CD4-positive, alpha-beta memory T cell (primary cell): Measurements from ENCODE around the gene CHL1. TPM values are rescaled to one million over a fixed set of nuclear protein-coding genes. Genes with fewer than 3 reads are reported as not detected.

ENCODE experiments used
- CTCF ChIA-PET: fragments of 350-600 bp; sonication (Branson Sonifier 250); formaldehyde crosslinking; loops from one replicate; lab custom pipeline; 2021; ENCODE audit warnings: inconsistent platforms; ENCODE audit not compliant: partially characterized antibody; lab: Charles Lee
- POLR2A ChIA-PET: fragments of 350-600 bp; sonication (Branson Sonifier 250); formaldehyde crosslinking; loops from one replicate; lab custom pipeline; 2021; ENCODE audit not compliant: partially characterized antibody; lab: Charles Lee
- DNase-seq, 5 donors: peaks; one replicate each; pipeline versions ENCODE4 v3.0.0 to v3.0.0-alpha.2; 2020 to 2022; ENCODE audit warnings: mixed read lengths in 1 of 5
- H3K27ac ChIP-seq: one replicate; pipeline ENCODE4 v1.7.0; 2013; ENCODE audit warnings: low read depth, low read length
- H3K27me3 ChIP-seq: 2 replicates; pipeline ENCODE4 v1.7.0; 2013; ENCODE audit warnings: mild to moderate bottlenecking, low read length, moderate library complexity; ENCODE audit not compliant: insufficient read depth
- H3K36me3 ChIP-seq: 2 replicates; pipeline ENCODE4 v1.7.0; 2013; ENCODE audit warnings: mild to moderate bottlenecking, low read length, moderate library complexity; ENCODE audit not compliant: insufficient read depth
- H3K4me1 ChIP-seq: 2 replicates; pipeline ENCODE4 v1.7.0; 2013; ENCODE audit warnings: mild to moderate bottlenecking, low read length, moderate library complexity; ENCODE audit not compliant: insufficient read depth
- H3K4me3 ChIP-seq, 2 donors: one replicate each; pipeline ENCODE4 v1.7.0; 2013; ENCODE audit warnings: low read length in 2 of 2, mild to moderate bottlenecking in 1 of 2
- H3K9me3 ChIP-seq, 2 donors: one replicate each; pipeline ENCODE4 v1.7.0; 2013; ENCODE audit warnings: low read length in 2 of 2, control low read depth in 1 of 2; ENCODE audit not compliant: control insufficient read depth in 1 of 2
- H3K27ac Mint-ChIP-seq, 7 donors: one replicate each; pipeline ENCODE4 v1.8.0; 2020 to 2021; ENCODE audit warnings: mixed read lengths in 7 of 7, mild to moderate bottlenecking in 6 of 7, inconsistent platforms in 3 of 7, moderate library complexity in 3 of 7
- H3K27me3 Mint-ChIP-seq, 2 donors: one replicate each; pipeline ENCODE4 v1.8.0; 2020 to 2021; ENCODE audit warnings: mixed read lengths in 2 of 2
- H3K36me3 Mint-ChIP-seq, 2 donors: one replicate each; pipeline ENCODE4 v1.8.0; 2020 to 2021; ENCODE audit warnings: mixed read lengths in 2 of 2, inconsistent platforms in 1 of 2, mild to moderate bottlenecking in 1 of 2
- H3K4me1 Mint-ChIP-seq, 4 donors: one replicate each; pipeline ENCODE4 v1.8.0; 2020 to 2021; ENCODE audit warnings: mixed read lengths in 4 of 4, mild to moderate bottlenecking in 1 of 4
- H3K4me3 Mint-ChIP-seq, 8 donors: one replicate each; pipeline ENCODE4 v1.8.0; 2020 to 2021; ENCODE audit warnings: mixed read lengths in 8 of 8, mild to moderate bottlenecking in 7 of 8, moderate library complexity in 6 of 8, inconsistent platforms in 3 of 8
- H3K9me3 Mint-ChIP-seq, 8 donors: one replicate each; pipeline ENCODE4 v1.8.0; 2020 to 2021; ENCODE audit warnings: mixed read lengths in 8 of 8, mild to moderate bottlenecking in 5 of 8, inconsistent platforms in 3 of 8, moderate library complexity in 1 of 8
- intact Hi-C: fragments of 100-400 bp; cut with micrococcal nuclease; formaldehyde crosslinking; loops from one replicate; pipeline ENCODE4 v1.15.1; 2023
- polyA plus RNA-seq, 2 donors: library from polyadenylated mRNA; unstranded; fragments of 300-500 nt; fragmentation: Illumina TruSeq; gene quantifications; one replicate each; pipeline ENCODE4 v1.2.3, GENCODE V29; 2021
- total RNA-seq, 2 experiments: library from RNA; stranded (reverse); gene quantifications; one replicate each; pipeline ENCODE4 v1.2.3, GENCODE V29; 2021

Gene CHL1
- total and polyA plus RNA-seq, 4 experiments from 2014 or later = not detected

GRCh38 chr3:447671-448070, 251.1 kb downstream of the CHL1 start:
- Mint-ChIP-seq H3K4me1 (no peaks in the 10 kb centered on the region), H3K9me3 (peaks cover 0 to 8% (median 3%) of the 10 kb centered on the region in 8 donors), H3K36me3 (no peaks in the 10 kb centered on the region), H3K27me3 (peaks cover 0 to 2% of the 10 kb centered on the region in 2 donors), H3K27ac (no peak overlapping the region), H3K4me3 (no peak overlapping the region)
- H3K27me3 ChIP-seq = no peaks in the 10 kb centered on the region
- no peaks in the 10 kb centered on the region for H3K36me3 ChIP-seq
- no peak for DNase-seq
- H3K9me3 ChIP-seq = no peaks in the 10 kb centered on the region
- POLR2A ChIA-PET = no interaction called here
- intact Hi-C loops = no loop called here
- CTCF ChIA-PET = no interaction called here
- no peak overlapping the region for H3K4me3 ChIP-seq
- no peak overlapping the region for H3K27ac ChIP-seq
- H3K4me1 ChIP-seq = no peaks in the 10 kb centered on the region

GRCh38 chr3:449711-450110, 253.1 kb downstream of the CHL1 start:
- no peaks in the 10 kb centered on the region for H3K36me3 ChIP-seq
- no peaks in the 10 kb centered on the region for H3K27me3 ChIP-seq
- peaks cover 0 to 7% (median under 1%) of the 10 kb centered on the region in 8 donors for H3K9me3 Mint-ChIP-seq
- no peaks in the 10 kb centered on the region for H3K4me1 ChIP-seq
- H3K4me1 Mint-ChIP-seq = no peaks in the 10 kb centered on the region
- ChIA-PET CTCF (no interaction called here), POLR2A (no interaction called here)
- no peaks in the 10 kb centered on the region for H3K36me3 Mint-ChIP-seq
- H3K9me3 ChIP-seq = no peaks in the 10 kb centered on the region
- intact Hi-C loops = no loop called here
- no peak overlapping the region for H3K4me3 Mint-ChIP-seq
- no peak overlapping the region for H3K4me3 ChIP-seq
- DNase-seq = no peak
- no peak overlapping the region for H3K27ac ChIP-seq
- H3K27ac Mint-ChIP-seq = no peak overlapping the region
- peaks cover 0 to 2% of the 10 kb centered on the region in 2 donors for H3K27me3 Mint-ChIP-seq

DNA sequence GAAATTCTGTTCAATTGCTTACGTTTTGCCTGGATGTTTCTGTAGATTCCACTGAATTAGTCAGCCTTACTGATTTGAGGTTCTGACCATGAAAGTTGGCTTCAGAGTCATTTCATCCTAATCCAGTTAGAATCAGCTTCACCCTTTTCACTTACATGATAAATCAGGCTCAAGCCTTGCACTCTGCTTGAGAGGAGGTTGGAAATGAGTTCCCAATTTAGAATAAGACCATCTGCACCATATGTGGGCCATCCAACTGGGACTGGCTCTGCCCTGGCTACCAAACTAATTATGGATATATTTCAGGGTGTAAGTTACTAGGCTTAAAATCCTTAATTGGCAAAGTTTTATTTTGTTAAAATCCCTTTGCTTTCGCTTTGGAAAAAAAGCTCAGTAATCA, 255.7 kb downstream of the CHL1 start:
- Histone ChIP-seq H3K4me3 (no peak overlapping the region), H3K9me3 (no peaks in the 10 kb centered on the region), H3K27ac (no peak overlapping the region), H3K4me1 (no peaks in the 10 kb centered on the region), H3K36me3 (no peaks in the 10 kb centered on the region), H3K27me3 (no peaks in the 10 kb centered on the region)
- Mint-ChIP-seq H3K4me1 (no peaks in the 10 kb centered on the region), H3K9me3 (peaks cover 0 to 3% (median 0%) of the 10 kb centered on the region in 8 donors), H3K27me3 (peaks cover 0 to 2% of the 10 kb centered on the region in 2 donors), H3K4me3 (no peak overlapping the region), H3K36me3 (no peaks in the 10 kb centered on the region), H3K27ac (no peak overlapping the region)
- POLR2A ChIA-PET = no interaction called here
- CTCF ChIA-PET = no interaction called here
- no peak for DNase-seq
- intact Hi-C loops = no loop called here

DNA sequence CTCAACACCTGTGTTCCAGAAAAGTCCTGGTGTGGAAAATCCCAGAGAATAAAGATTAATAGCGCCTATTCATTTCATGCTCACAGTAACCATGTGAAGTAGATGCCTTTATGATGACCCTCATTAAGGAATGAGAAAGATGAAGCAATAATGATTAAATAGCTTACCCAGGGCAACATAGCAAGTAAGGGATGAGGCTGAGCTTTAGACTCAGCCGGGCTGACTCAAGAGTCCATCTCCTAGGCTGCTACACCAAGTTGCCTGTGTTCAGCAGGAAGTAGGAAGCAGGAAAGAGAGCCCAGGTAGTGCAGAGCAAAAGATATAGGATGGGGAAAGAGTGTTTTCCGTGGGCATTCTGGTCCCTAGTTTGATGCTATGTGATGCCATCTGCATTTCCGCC, 256.5 kb downstream of the CHL1 start:
- peaks cover 0 to 2% (median 0%) of the 10 kb centered on the region in 8 donors for H3K9me3 Mint-ChIP-seq
- Histone ChIP-seq H3K4me3 (no peak overlapping the region), H3K36me3 (no peaks in the 10 kb centered on the region), H3K27me3 (no peaks in the 10 kb centered on the region), H3K4me1 (no peaks in the 10 kb centered on the region), H3K9me3 (no peaks in the 10 kb centered on the region), H3K27ac (no peak overlapping the region)
- intact Hi-C loops = no loop called here
- no peaks in the 10 kb centered on the region for H3K4me1 Mint-ChIP-seq
- CTCF ChIA-PET = no interaction called here
- no peaks in the 10 kb centered on the region for H3K36me3 Mint-ChIP-seq
- no peak overlapping the region for H3K27ac Mint-ChIP-seq
- no peak for DNase-seq
- H3K4me3 Mint-ChIP-seq = no peak overlapping the region
- POLR2A ChIA-PET = no interaction called here
- peaks cover 0 to 2% of the 10 kb centered on the region in 2 donors for H3K27me3 Mint-ChIP-seq

DNA sequence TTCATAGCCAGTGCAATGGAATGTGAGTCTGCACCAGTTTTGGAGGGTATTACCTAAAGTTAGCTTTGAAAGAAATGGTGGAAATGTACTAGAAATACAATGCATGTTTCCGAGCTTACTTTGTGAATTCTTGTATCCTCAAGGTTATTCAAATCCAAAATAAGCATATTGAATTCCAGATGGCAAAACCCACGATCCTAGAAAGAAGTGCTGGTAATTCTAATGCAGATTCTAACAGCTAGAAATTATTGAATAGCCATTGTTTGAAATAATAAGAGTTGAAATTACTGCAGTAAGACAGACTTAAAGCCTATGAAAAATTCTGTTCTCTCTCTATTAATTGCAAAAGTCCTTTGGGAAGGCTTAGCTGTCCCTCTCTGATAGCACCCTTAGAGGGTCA, 258.4 kb downstream of the CHL1 start:
- DNase-seq = no peak
- intact Hi-C loops = no loop called here
- H3K27me3 Mint-ChIP-seq = no peaks in the 10 kb centered on the region
- ChIA-PET POLR2A (no interaction called here), CTCF (no interaction called here)
- Histone ChIP-seq H3K27ac (no peak overlapping the region), H3K27me3 (no peaks in the 10 kb centered on the region), H3K4me3 (no peak overlapping the region), H3K36me3 (no peaks in the 10 kb centered on the region), H3K9me3 (no peaks in the 10 kb centered on the region), H3K4me1 (no peaks in the 10 kb centered on the region)
- peaks cover 0 to 3% (median 0%) of the 10 kb centered on the region in 8 donors for H3K9me3 Mint-ChIP-seq
- H3K27ac Mint-ChIP-seq = no peak overlapping the region
- no peaks in the 10 kb centered on the region for H3K36me3 Mint-ChIP-seq
- H3K4me3 Mint-ChIP-seq = no peak overlapping the region
- no peaks in the 10 kb centered on the region for H3K4me1 Mint-ChIP-seq

DNA sequence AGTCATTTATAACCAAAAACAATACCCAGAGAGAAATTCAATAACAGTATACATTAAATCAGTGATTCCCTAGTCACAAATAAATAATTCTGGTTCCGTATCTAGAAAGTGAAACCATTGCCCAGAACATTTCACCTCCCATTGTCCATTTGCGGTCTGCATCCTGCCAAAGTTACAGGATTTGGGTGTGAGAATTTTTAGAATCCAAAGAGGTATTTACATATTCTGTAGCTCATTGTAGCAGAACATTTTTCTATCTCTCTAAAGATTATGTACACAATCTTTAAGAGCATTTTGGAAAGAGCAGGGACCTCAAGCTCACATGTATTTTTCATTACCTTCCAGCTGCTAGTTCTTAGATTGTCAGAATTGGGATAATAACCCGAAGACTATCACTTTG, 261.6 kb downstream of the CHL1 start:
- H3K27me3 ChIP-seq = no peaks in the 10 kb centered on the region
- Mint-ChIP-seq H3K4me3 (no peak overlapping the region), H3K36me3 (no peaks in the 10 kb centered on the region), H3K27me3 (no peaks in the 10 kb centered on the region), H3K9me3 (peaks cover 0 to 5% (median 0%) of the 10 kb centered on the region in 8 donors), H3K4me1 (no peaks in the 10 kb centered on the region), H3K27ac (no peak overlapping the region)
- no peaks in the 10 kb centered on the region for H3K36me3 ChIP-seq
- H3K9me3 ChIP-seq = no peaks in the 10 kb centered on the region
- ChIA-PET CTCF (no interaction called here), POLR2A (no interaction called here)
- no peak for DNase-seq
- H3K27ac ChIP-seq = no peak overlapping the region
- intact Hi-C loops = no loop called here
- no peak overlapping the region for H3K4me3 ChIP-seq
- no peaks in the 10 kb centered on the region for H3K4me1 ChIP-seq

GRCh38 chr3:458653-459310, 262.2 kb downstream of the CHL1 start:
- no peaks in the 10 kb centered on the region for H3K27me3 ChIP-seq
- DNase-seq = no peak
- no peak overlapping the region for H3K4me3 ChIP-seq
- Mint-ChIP-seq H3K27me3 (no peaks in the 10 kb centered on the region), H3K4me3 (no peak overlapping the region), H3K36me3 (no peaks in the 10 kb centered on the region), H3K9me3 (peaks cover 0 to 5% (median 0%) of the 10 kb centered on the region in 8 donors), H3K4me1 (no peaks in the 10 kb centered on the region), H3K27ac (no peak overlapping the region)
- no peaks in the 10 kb centered on the region for H3K36me3 ChIP-seq
- H3K27ac ChIP-seq = no peak overlapping the region
- CTCF ChIA-PET = no interaction called here
- no peaks in the 10 kb centered on the region for H3K4me1 ChIP-seq
- intact Hi-C loops = no loop called here
- H3K9me3 ChIP-seq = no peaks in the 10 kb centered on the region
- POLR2A ChIA-PET = no interaction called here
